ENCODE results near the gene FCN2. TPM values are rescaled to one million over a fixed set of nuclear protein-coding genes. Genes with fewer than 3 reads are reported as not detected.

FCN2 gene
- polyA plus RNA-seq, 1 of the 3 experiments (the other 2 are of a cell fraction) = not detected

- no peak for TF ChIP-seq SIN3A (IDR thresholded peaks at IDR 0.05; ENCODE audit: borderline replicate concordance, low read depth, low read length)
- no peak for TF ChIP-seq REST (IDR thresholded peaks at IDR 0.05; ENCODE audit: low read depth, low read length)
- TF ChIP-seq USF2 (IDR thresholded peaks at IDR 0.05; ENCODE audit: borderline replicate concordance, low read depth, low read length) = no peak
- no peak for TF ChIP-seq POLR2AphosphoS5 (IDR thresholded peaks at IDR 0.05; ENCODE audit: low read depth, low read length)
Observed at GRCh38 chr9:134836406-134836970, 44.1 kb upstream of the FCN2 start (continued).

GRCh38 chr9:134837529-134837928, 43.1 kb upstream of the FCN2 start:
- Histone ChIP-seq H3K27ac (ENCODE audit: low read depth in 2 of 2, low read length in 1 of 2) (no peak overlapping the region), H3K9me3 (no peaks in the 10 kb centered on the region), H4K20me1 (ENCODE audit: insufficient read depth) (peaks cover 49% of the 10 kb centered on the region), H3K4me2 (no peak overlapping the region), H3K27me3 (ENCODE audit: insufficient read depth) (no peaks in the 10 kb centered on the region), H3F3A (replicated peaks; ENCODE audit: insufficient read depth) (peaks cover 4% of the 10 kb centered on the region), H3K9ac (no peak overlapping the region), H3K36me3 (replicated peaks in 1 of 2; ENCODE audit: control insufficient read depth in 1 of 2, insufficient read depth in 2 of 2, low read length in 1 of 2) (peaks cover 51 to 87% of the 10 kb centered on the region in 2 experiments), H3K79me2 (ENCODE audit: insufficient read depth) (no peaks in the 10 kb centered on the region; the same call in 1 of the 2 replicates), H2AFZ (ENCODE audit: low read depth) (no peak overlapping the region), H3K4me3 (ENCODE audit: low read depth in 2 of 2, low read length in 1 of 2) (no peak overlapping the region), H3K4me1 (ENCODE audit: control insufficient read depth in 1 of 2, insufficient read depth in 2 of 2, low read depth in 1 of 2, low read length in 1 of 2) (no peaks in the 10 kb centered on the region), H3K9me2 (no peaks in the 10 kb centered on the region)
- DNase-seq = no peak
- CTCF ChIA-PET = no interaction called here
- POLR2A ChIA-PET = no interaction called here
- WGBS (ENCODE audit: low lambda C conversion rate) = 83% methylated on average over 12 of the region's 12 CpGs
- TF ChIP-seq TCF12 (IDR thresholded peaks at IDR 0.05) = no peak
- TF ChIP-seq TAF1 (IDR thresholded peaks at IDR 0.05; ENCODE audit: borderline replicate concordance, low read depth, low read length) = no peak
- no peak for TF ChIP-seq CTCF (IDR thresholded peaks at IDR 0.05)
- no peak for TF ChIP-seq CHD2 (IDR thresholded peaks at IDR 0.05; ENCODE audit: low read length, partially characterized antibody)
- TF ChIP-seq USF2 (IDR thresholded peaks at IDR 0.05; ENCODE audit: borderline replicate concordance, low read depth, low read length) = no peak
- no peak for TF ChIP-seq GABPA (IDR thresholded peaks at IDR 0.05; ENCODE audit: low read depth)
- no peak for TF ChIP-seq ELF1 (IDR thresholded peaks at IDR 0.05)
- TF ChIP-seq YY1 (IDR thresholded peaks at IDR 0.05; ENCODE audit: low read depth) = no peak
- TF ChIP-seq SIN3A (IDR thresholded peaks at IDR 0.05; ENCODE audit: borderline replicate concordance, low read depth, low read length) = no peak
- no peak for TF ChIP-seq FOXJ3 (CRISPR knock-in tag; IDR thresholded peaks at IDR 0.05)
- TF ChIP-seq TEAD4 (IDR thresholded peaks at IDR 0.05; ENCODE audit: borderline replicate concordance, insufficient read depth) = no peak
- no peak for TF ChIP-seq NFIC (IDR thresholded peaks at IDR 0.05; ENCODE audit: borderline replicate concordance)
- TF ChIP-seq POLR2AphosphoS5 (IDR thresholded peaks at IDR 0.05; ENCODE audit: low read depth, low read length) = no peak
- no peak for TF ChIP-seq REST (IDR thresholded peaks at IDR 0.05; ENCODE audit: low read depth, low read length)
